Measurements from ENCODE around the gene FCGR1A. TPM values are rescaled to one million over a fixed set of nuclear protein-coding genes. Genes with fewer than 3 reads are reported as not detected.
"Not testable (repeated sequence)": the region's sequence is repeated elsewhere in the genome, so short reads cannot be mapped to it uniquely, and the experiment has no call there.

The FCGR1A gene
- total RNA-seq, result 1 to 10 TPM in 1 of 2 donors, not detected in 1; 3.1 TPM

DNA sequence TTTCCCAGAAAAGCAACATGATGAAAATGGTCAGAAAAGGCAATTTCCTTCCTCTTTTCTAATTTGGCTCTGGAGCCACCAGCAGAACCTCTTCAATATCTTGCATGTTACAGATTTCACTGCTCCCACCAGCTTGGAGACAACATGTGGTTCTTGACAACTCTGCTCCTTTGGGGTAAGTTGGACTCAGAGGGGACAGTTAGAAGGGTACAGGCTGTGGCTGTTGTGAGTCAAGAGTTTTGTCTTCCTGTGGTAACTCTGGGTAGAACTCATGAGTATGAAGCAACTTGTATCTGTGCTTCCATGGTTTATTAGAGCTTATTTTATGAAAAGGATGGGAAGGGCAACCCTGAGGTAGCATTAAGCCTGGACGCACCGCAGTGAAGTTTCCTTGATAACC lies at the start of gene FCGR1A:
FCGR1A (plus strand) TSS at position 95 of the 400 bp plus-strand sequence; CDS start at position 145, 50 bp downstream.
- ATAC-seq; H3K4me1 ChIP-seq; H3K36me3 ChIP-seq (replicated peaks in 1 of 2; ENCODE audit: insufficient read depth in 1 of 2, low read depth in 2 of 2); DNase-seq; H3K27ac ChIP-seq; H3K9me3 ChIP-seq; intact Hi-C loops (cut with DNase I); H3K27me3 ChIP-seq; H3K4me3 ChIP-seq: not testable (repeated sequence)
- no CpG with 5 or more reads among the region's 2 CpGs for WGBS, 2 donors

GRCh38 chr1:149732781-149733180 lies 49.7 kb upstream of the FCGR1A start:
- WGBS, 2 donors, result 100% methylated on average over 1 of the region's 2 CpGs; no CpG with 5 or more reads in 1 of the 2 donors
- not testable (repeated sequence) for H3K4me1 ChIP-seq, ATAC-seq

GRCh38 chr1:149734692-149735091 lies 47.8 kb upstream of the FCGR1A start:
- intact Hi-C loops (cut with DNase I); H3K36me3 ChIP-seq (replicated peaks in 1 of 2; ENCODE audit: insufficient read depth in 1 of 2, low read depth in 2 of 2); H3K27me3 ChIP-seq; H3K4me1 ChIP-seq; H3K27ac ChIP-seq; ATAC-seq; DNase-seq; H3K4me3 ChIP-seq; H3K9me3 ChIP-seq: not testable (repeated sequence)
- 80% methylated on average over 1 of the region's 1 CpG; no CpG with 5 or more reads in 1 of the 2 donors for WGBS, 2 donors

More at GRCh38 chr1:149732781-149733180, 49.7 kb upstream of the FCGR1A start:
- DNase-seq; H3K4me3 ChIP-seq; H3K27me3 ChIP-seq; H3K9me3 ChIP-seq; H3K36me3 ChIP-seq (replicated peaks in 1 of 2; ENCODE audit: insufficient read depth in 1 of 2, low read depth in 2 of 2); H3K27ac ChIP-seq; intact Hi-C loops (cut with DNase I): not testable (repeated sequence)

DNA sequence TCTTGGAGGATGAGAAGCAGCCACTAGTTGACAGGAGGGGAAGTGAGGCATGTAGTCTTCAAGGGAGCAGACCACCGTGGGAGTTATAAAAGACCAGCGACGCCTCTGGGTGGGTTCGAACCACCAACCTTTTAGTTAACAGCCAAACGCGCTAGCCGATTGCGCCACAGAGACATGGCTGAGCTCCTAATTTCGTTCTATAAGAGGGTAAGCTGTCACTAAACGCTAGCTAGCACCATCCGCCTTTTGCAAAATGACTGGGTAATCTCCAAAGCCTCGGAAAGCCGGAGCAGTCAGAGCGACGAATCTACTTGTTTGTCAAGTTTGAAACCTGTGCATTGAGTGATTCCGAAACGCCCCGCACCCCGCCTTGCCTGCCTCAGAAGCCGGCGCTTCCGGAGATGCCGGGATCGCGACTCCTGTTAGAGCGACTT lies 42.3 kb upstream of the FCGR1A start:
- H3K27me3 ChIP-seq; H3K4me3 ChIP-seq; H3K36me3 ChIP-seq (replicated peaks in 1 of 2; ENCODE audit: insufficient read depth in 1 of 2, low read depth in 2 of 2); H3K4me1 ChIP-seq; H3K27ac ChIP-seq; H3K9me3 ChIP-seq; intact Hi-C loops (cut with DNase I): not testable (repeated sequence)
- 7 to 17% methylated on average over 18 to 26 of the region's 26 CpGs for WGBS, 2 donors
- DNase-seq, result peak; percentile 14 to 48 (median 16)
- ATAC-seq, result peak; percentile 33

DNA sequence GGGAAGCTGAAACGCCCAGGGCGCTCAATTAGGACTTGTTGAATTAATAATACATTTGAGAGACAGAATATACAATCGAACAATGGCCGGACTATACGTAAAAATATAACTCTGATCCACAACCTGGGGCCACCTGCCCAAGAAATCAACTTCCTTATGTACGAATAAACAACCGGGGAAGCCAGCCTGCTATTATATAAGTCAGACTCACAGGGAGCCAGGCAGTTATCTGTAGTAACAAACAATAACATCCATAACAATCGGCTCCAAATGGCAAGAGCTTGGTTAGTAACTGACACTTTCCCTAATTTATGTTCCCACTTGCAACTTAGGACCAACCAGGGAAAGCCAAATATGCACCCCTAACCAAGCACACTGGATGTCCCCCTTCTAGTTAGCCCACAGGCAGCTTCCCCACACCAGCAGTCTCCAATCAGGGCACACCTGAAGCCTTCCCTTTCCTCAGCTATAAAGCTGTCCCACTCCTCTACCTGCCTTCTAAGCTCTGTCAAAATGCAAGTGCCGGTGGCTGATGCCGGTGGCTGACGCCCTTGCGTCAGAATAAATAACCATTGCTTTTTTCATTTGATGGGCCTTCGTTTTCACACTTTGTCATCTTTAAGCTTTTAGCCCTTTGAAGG lies 41.8 kb upstream of the FCGR1A start:
- H3K9me3 ChIP-seq; H3K4me3 ChIP-seq; H3K27ac ChIP-seq; H3K27me3 ChIP-seq; DNase-seq; H3K4me1 ChIP-seq; intact Hi-C loops (cut with DNase I); H3K36me3 ChIP-seq (replicated peaks in 1 of 2; ENCODE audit: insufficient read depth in 1 of 2, low read depth in 2 of 2); ATAC-seq: not testable (repeated sequence)
- 28 to 37% methylated on average over 6 to 8 of the region's 13 CpGs for WGBS, 2 donors

- H3K4me1 ChIP-seq; H3K9me3 ChIP-seq; H3K27me3 ChIP-seq; DNase-seq; H3K27ac ChIP-seq; H3K36me3 ChIP-seq (replicated peaks in 1 of 2; ENCODE audit: insufficient read depth in 1 of 2, low read depth in 2 of 2); intact Hi-C loops (cut with DNase I); ATAC-seq; H3K4me3 ChIP-seq: not testable (repeated sequence)
- WGBS, 2 donors, result 70 to 92% methylated on average over 2 of the region's 5 CpGs
Measured at GRCh38 chr1:149741914-149742313, 40.6 kb upstream of the FCGR1A start.

DNA sequence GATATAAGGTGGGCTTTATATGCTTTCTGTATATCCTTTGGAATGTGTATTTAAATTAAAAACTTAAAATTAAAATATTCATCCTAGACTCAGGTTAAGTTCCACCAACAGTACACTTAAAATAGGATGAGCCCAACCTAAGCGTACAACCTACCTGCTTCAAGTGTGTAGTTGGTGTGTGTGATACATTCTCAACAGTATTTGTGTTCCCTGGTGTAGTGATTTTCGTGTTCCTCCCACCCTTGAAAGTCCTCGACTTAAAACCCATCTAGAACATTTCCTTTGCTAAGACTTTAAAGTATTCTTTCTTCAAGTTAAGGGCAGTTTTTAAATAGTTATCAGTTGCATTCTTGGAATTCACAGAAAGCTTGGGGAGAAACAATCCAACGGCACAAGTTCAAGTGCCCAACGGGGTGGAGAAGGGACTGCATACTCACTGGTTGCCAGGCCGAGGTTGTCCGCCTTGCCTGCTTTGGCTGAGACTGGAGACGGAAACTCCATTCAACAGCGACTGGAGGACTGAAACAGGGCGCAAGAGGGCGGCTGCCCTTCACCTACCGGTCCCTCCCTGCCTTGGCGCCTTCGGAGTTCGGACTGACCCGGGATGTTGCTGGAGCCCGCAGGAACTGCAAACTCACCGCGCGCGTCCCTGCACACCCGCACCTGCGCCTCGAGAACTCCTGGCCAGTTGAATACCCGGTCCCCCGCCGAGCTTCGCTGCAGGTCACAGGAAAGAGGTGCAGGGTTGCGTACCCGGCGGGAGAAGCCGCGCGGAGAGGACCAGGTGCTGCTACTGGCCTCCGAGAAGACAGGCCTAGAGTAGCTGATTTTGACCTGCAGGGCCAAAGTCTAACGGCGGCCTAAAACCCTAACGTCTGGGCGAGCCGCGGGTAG lies 35.8 kb upstream of the FCGR1A start:
- not testable (repeated sequence) for H3K27ac ChIP-seq, H3K27me3 ChIP-seq, ATAC-seq

DNA sequence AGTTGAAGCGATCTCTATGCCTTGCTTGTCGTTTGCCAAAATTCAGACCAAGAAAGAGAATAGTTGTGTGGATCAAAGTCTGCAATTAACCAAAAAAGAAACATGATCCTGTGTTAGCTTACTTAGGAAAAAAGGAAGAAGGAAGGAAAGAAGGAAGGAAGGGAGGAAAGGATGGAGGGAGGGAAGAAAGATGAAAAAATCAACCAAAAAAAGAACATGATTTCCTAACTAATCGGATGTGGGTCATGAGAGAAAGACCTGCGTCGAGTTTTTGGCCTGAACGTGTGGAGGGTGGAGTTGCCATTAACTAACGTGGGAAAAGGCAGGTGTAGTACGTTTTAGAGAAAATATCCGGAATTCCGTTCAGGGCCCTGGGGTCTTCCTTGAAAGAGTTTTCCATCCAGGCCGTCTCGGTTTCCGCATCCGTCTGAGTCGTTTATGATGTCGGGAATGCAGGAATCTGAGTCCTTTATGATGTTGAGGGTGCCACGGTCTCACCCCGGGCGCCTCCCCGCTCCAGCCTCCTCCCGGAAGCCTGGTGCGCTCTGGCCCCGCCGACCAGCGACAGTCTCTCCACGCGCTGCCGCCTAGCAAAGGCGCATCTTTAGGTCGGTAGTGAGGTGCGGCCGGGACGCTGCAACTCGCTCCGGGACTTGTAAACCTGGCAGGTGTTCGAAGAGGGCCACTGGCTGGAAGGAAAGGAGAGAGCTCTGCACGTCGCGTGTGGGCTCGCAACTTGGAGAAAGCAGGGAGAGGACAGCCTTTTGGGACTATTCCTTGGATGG lies 34.9 kb upstream of the FCGR1A start:
- DNase-seq; H3K4me3 ChIP-seq; intact Hi-C loops (cut with DNase I); H3K4me1 ChIP-seq; ATAC-seq; H3K9me3 ChIP-seq; H3K27me3 ChIP-seq; H3K27ac ChIP-seq; H3K36me3 ChIP-seq (replicated peaks in 1 of 2; ENCODE audit: insufficient read depth in 1 of 2, low read depth in 2 of 2): not testable (repeated sequence)
- 10 to 24% methylated on average over 17 to 24 of the region's 40 CpGs for WGBS, 2 donors

More for the DNA sequence above, 35.8 kb upstream of the FCGR1A start:
- DNase-seq; H3K4me3 ChIP-seq; H3K9me3 ChIP-seq; H3K36me3 ChIP-seq (replicated peaks in 1 of 2; ENCODE audit: insufficient read depth in 1 of 2, low read depth in 2 of 2); intact Hi-C loops (cut with DNase I); H3K4me1 ChIP-seq: not testable (repeated sequence)
- 34 to 49% methylated on average over 18 to 29 of the region's 41 CpGs for WGBS, 2 donors

DNA sequence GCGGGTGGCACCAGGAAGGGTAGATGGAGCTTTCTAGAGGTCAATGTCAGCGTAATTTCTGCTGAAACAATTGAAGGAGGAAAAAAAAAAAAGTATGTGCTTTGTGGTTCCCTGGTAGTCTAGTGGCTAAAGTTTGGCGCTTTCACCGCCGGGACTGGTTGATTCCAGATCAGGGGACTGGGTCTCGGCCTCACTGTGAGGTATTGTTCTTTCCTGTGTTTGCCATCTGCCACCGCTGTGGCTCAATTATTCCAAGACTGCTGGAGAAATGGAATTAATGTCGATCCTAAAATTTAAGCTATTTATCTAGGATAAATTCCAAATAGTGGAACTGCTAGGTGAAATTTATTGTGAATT lies 34.4 kb upstream of the FCGR1A start:
- H3K9me3 ChIP-seq; H3K27ac ChIP-seq; ATAC-seq; H3K36me3 ChIP-seq (replicated peaks in 1 of 2; ENCODE audit: insufficient read depth in 1 of 2, low read depth in 2 of 2); intact Hi-C loops (cut with DNase I); H3K27me3 ChIP-seq; H3K4me1 ChIP-seq; H3K4me3 ChIP-seq: not testable (repeated sequence)
- WGBS, 2 donors, result 27 to 52% methylated on average over 8 of the region's 8 CpGs
- DNase-seq, result peak in 2 of 4 donors; percentile 11 to 20

GRCh38 chr1:149750562-149750961 lies 31.9 kb upstream of the FCGR1A start:
- intact Hi-C loops (cut with DNase I); H3K4me3 ChIP-seq; DNase-seq; H3K9me3 ChIP-seq; H3K27ac ChIP-seq; H3K27me3 ChIP-seq; H3K4me1 ChIP-seq; H3K36me3 ChIP-seq (replicated peaks in 1 of 2; ENCODE audit: insufficient read depth in 1 of 2, low read depth in 2 of 2): not testable (repeated sequence)
- 3 to 9% methylated on average over 2 of the region's 2 CpGs for WGBS, 2 donors
- peak; percentile 69 for ATAC-seq

DNA sequence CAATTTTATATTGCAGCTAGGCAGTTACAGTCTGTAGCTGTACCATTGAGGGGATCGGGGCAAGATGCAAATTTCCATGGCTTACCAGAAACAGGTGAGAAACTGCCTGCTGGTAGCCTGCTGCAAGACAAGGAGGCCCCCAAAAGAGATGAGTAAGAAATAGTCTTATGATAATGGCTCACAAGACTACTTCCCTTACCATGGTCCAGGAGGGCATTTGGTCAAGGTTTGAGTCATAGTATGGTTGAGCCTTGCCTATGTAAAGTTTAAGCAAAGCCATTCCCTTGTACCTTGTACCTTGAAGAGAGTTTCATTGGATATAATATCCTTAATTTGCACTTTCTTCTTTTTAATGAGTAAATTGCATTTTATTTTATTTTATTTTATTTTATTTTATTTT lies 30.3 kb upstream of the FCGR1A start:
- H3K27ac ChIP-seq; H3K4me3 ChIP-seq; H3K9me3 ChIP-seq; ATAC-seq; DNase-seq; intact Hi-C loops (cut with DNase I); H3K27me3 ChIP-seq; H3K36me3 ChIP-seq (replicated peaks in 1 of 2; ENCODE audit: insufficient read depth in 1 of 2, low read depth in 2 of 2); H3K4me1 ChIP-seq: not testable (repeated sequence)
- 100% methylated on average over 1 of the region's 1 CpG for WGBS, 2 donors
